ENCODE data around the gene CHTOP.

DNA sequence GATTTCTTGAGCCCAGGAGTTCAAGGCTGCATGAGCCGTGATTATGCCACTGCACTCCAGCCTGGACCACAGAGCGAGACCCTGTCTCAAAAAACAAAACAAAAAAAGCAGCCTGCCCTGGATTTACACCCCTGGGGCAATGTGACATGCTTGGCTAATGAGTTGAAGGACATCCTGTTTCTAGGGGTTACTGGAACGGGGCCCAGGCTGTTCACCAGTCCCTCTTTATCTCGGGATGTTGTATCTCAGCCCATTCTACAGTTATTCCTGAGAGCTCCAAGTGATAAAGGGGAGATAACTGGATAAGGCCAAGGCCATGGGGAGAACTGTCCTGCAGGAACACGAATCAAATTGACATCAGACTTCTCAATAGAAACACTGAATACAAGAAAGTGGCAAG, 46.6 kb upstream of the CHTOP start:
- TF ChIP-seq, protein P1, sequence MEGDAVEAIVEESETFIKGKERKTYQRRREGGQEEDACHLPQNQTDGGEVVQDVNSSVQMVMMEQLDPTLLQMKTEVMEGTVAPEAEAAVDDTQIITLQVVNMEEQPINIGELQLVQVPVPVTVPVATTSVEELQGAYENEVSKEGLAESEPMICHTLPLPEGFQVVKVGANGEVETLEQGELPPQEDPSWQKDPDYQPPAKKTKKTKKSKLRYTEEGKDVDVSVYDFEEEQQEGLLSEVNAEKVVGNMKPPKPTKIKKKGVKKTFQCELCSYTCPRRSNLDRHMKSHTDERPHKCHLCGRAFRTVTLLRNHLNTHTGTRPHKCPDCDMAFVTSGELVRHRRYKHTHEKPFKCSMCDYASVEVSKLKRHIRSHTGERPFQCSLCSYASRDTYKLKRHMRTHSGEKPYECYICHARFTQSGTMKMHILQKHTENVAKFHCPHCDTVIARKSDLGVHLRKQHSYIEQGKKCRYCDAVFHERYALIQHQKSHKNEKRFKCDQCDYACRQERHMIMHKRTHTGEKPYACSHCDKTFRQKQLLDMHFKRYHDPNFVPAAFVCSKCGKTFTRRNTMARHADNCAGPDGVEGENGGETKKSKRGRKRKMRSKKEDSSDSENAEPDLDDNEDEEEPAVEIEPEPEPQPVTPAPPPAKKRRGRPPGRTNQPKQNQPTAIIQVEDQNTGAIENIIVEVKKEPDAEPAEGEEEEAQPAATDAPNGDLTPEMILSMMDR (IDR thresholded peaks at IDR 0.05): no peak
- no peak for TF ChIP-seq EP300 (IDR thresholded peaks at IDR 0.05)
- no peak for TF ChIP-seq POLR2AphosphoS5 (IDR thresholded peaks at IDR 0.05)

Measured in upper lobe of left lung (tissue), 4 donors.